Activated CD4-positive, alpha-beta T cell treated with anti-CD3 and anti-CD28 coated beads for 1 hour (primary cell): ENCODE measurements around the gene RNU1-4.
"Not testable (repeated sequence)": the region's sequence is repeated elsewhere in the genome, so short reads cannot be mapped to it uniquely, and the experiment has no call there.

Experiments
- DNase-seq: peaks from one replicate; pipeline ENCODE4 v3.0.0-alpha.2; 2020

The RNU1-4 gene

DNA sequence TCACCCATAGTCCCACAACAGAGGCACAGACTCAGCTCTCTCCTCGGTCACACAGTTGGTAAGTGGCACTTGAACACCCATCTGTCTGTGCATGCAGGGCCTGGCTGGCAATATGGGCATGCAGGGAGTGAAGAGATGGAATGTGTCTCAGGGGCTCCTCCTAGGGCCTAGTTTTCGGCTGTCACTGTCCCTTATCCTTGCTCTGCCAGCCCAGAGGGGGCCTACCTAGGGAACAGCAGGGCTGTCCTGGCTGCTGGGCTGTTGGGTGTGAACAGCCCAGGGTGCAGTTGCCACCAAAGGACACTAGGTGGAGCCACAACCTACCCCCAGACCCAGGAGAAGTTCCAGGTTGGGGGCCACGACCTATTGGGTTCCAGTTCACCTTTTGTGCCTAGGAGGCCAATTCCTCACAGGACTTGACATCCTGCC is 30.6 kb upstream of the RNU1-4 start:
- not testable (repeated sequence) for DNase-seq

DNA sequence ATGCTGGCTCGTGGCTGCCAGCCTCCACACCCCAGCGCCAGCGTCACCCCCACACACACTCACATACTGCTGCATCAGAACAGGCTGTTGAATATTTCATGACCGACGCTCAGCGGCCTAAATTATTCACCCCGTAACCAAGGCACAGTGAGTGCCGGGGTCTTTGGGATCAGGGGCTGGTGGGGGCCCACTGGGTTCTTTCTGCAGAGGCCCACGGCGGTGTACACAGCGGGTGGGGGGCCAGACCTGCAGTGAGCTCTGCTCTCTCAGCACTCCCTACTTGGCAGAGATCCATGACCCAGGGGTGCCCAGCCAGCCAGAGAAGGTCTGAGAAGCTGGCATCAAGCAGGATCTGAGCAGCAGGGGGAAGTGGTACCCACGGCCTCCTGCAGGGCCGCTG is 29.7 kb upstream of the RNU1-4 start:
- DNase-seq = not testable (repeated sequence)

DNA sequence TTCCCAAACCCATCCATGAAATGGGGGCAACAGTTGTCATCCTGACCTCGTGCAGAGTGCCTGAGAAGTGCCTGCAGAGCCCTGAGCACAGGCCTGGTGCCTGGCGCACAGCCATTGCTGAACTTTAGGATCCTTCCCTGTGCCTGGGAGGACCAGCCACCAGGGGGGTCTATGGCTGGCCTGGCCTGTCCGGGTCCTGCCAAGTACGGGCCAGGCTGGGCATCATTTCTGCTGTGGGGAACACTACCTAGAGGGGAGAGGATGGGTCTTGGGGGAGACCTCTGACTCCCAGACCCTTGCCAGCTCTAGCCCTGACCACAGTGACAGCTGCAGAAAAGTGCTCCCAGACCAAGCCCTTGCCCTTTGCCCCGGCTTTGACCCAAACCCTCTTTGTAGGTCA is 28.2 kb upstream of the RNU1-4 start:
- not testable (repeated sequence) for DNase-seq

DNA sequence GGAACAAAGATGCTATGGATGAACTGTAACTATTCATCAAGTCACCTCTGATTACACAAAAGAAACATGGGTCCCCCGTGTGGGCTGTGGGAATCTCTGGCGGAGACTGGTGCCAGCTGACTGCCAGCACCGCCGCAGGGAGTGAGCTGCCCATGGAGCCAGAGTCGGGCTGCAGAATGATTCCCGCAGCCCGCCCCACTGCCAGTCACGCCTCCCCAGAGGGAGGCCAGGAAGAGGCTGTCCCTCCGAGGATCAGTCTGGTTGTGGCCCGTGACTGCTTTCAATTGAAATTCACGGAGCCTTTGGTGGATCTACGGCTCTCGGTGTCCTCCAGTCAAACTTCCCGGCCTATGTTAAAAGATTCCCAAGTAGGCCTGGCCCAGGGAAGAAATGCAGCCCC is 27.7 kb upstream of the RNU1-4 start:
- not testable (repeated sequence) for DNase-seq

DNA sequence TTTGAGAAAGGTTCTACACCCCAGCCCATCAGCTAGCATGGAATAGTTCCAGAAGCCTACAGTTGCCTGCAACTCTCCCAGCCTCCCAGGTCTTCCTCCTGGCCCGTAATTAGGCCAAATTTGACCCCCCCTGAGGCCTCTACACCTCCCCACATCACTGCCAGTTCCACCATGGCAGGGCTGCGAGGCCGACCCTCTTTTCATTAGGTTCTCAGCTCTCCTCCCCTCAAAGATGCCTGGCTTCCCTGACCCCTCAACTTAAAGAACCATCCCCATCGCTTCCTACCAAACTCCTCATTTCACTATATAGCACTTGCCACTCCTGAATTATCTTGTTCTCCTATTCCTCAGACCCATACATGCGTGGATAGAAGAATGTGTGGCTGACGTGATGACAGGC is 27.3 kb upstream of the RNU1-4 start:
- DNase-seq = not testable (repeated sequence)

DNA sequence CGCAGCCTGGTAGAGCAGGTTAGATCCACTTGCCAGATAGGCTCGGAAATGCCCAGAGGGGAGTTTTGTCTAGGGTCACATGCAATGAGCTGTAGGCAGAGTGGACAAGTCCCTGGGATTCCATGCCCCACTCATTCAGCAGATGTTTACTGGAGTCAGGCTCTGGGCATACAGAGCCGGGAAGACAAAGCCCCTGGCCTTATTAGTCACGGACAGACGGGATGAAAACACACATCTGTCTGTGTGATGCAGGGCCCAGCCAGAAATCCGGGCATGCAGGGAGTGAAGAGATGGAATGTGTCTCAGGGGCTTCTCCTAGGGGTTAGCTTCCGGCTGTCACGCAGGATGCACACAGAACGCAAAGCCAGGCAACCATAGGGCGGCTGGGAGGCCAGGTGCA is 26.8 kb upstream of the RNU1-4 start:
- not testable (repeated sequence) for DNase-seq

DNA sequence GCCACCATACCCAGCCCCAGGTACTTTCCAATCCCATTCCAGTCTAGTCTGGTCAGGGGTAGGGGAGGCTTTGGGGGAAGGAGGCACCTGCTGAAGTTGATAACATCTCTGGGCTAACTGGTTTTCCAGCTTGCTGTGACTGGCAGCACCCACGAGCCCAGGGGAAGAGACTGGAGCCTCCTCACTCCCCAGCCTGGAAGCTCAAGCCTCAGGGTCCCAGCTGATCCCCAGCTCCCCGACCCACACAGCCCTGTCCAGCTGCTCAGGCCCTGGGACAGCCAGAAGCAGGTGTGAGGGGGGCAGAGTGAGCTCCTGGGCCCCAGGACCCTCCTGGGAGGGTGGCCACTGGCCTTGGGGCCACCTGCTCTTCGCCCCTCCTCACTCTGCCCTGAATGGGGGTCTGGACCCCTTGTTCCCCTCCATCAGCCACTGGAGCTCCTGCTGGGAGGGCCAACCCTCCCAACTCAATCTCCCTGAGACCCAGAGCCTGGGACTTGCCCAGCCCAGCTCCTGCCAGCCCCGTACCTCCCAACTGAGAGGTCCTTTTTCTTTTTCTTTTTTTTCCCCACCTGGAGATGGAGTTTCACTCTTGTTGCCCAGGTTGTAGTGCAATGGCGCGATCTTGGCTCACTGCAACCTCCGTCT is 23.5 kb upstream of the RNU1-4 start:
- DNase-seq = no peak

DNA sequence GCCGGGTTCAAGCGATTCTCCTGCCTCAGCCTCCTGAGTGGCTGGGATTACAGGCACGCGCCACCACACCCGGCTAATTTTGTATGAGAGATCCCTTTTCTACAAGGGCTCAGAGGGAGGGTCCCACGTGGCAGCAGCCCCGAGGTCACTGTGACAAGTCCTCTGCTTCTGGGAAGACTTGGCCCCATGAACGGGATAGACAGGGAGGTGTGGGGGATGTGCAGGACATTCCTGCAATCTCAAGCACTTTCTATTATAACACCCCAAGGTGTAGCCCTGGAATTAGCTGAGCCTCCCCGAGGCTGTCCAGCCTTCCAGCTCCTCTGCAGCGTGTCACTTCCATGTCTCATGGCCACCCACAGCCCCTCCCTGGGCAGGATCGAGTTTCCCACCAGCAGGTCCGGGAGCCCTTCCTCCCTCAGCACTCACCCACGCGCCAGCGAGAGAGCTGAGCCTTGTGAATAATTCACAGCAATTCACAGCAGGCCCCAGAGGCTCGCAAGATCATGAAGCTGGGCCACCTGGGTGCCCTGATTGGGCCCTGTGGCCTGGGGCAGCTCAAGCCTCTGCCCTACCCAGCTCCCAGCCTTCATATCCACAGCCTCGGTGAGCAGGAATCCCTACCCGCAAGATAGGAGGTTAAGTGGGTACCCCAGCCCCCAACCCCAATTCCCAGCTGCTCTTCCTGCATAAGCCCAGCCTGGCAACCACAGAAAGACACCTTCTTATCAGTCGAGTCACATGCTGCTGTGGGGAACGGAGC is 22.8 kb upstream of the RNU1-4 start:
- no peak for DNase-seq

DNA sequence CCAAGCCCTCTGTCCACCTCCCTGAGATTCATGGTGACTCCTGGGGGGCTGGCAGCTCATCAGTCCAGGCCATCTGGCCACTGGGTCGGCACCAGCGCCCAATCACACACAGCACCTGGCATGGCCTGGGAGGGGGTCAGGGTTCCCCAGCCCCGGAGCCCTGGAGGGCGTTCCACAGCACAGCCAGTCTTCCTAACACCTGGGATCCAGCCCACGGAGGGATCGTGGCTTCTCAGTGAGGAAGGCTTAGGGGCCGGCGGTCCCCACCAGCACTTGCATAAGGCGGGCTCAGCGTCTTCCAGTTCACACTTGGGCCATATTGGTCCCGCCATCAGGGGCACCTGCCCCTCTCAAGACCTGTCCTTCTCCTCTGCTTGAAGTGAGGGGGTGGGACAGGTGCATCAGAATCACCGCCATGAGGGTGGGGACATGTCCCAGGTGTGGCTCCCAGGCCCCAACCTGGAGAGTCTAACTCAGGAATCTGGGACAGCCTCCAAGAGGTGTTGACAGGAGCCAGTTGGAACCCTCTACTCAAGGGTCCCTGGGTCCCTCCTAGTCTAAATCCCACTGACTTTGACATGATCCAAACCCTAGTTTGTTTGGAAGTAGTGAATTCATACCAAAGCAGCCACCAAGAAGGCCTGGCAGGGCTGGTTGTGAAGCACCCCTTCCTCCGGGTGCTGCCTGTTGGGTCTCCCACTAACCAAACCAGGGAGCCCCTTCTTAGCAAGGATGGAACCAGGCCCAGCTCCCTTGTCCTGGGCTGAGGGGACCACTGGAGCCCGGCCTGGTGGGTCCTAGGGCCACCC is 22.0 kb upstream of the RNU1-4 start:
- not testable (repeated sequence) for DNase-seq

DNA sequence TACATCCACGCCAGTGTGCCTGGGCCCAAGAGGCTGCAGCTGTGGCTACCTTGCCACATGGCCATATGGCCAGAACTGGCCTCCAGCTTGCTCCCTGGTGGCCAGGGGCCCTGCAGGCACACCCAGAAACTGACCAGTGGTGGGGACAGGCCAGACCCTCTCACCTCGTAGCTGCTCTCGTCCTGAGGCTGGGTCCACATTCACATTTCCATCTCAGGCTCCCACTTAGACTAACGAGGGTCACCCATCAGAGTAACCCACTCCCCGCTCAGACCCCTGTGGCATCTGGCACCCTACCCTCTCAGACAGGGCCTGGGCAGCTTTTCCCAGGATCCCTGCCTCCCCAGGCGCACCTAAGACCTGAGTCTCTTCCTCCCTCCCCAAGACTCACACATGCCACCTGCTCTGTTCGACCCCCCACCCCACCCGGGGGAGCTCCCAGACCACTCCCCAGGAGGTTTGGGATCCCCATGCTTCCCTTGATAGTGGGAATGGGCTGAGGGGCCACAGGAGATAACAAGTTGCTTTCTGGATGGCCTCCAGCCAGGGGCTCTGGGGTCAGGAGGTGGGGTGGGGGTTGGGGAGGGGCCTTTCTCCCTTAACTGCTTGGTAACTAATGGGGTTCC is 21.3 kb upstream of the RNU1-4 start:
- DNase-seq = no peak

DNA sequence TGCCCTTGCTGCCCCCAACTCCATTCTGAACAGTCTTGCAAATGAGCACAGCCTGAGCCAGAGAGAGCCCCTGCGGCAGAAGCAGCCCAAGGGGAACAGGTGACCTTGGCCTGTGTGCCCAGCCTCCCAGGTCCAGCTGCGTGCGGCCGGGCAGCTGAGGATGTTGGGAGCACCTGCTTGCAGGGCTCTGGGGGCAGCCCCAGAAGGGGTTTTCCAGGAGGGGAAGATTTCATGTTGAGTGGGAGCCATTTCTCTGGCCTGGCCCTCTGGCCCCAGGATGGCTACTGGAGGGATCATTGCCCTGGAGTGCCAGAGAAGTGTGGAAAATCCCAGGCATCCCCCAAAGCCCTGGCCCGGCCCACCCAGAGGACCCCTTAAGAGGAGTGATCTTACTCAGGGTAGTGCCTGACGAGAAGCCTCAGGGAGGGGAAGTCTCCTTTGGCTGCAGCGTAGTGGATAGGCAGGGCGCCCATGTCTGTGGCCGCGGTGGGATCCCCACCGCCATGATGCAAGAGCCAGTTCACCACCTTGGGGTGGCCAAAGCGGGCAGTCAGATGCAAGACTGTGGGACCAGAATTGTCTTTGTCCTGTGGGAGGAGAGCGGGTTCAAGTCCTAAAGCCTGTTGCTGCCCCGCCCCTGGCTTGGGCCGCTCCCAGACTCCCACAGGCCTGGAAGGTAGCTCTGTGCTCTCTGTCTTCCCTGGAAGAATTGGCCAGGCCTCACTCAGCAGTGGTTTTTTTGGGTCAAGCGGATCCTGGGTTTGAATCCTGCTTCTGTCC is 20.6 kb upstream of the RNU1-4 start:
- DNase-seq = no peak

DNA sequence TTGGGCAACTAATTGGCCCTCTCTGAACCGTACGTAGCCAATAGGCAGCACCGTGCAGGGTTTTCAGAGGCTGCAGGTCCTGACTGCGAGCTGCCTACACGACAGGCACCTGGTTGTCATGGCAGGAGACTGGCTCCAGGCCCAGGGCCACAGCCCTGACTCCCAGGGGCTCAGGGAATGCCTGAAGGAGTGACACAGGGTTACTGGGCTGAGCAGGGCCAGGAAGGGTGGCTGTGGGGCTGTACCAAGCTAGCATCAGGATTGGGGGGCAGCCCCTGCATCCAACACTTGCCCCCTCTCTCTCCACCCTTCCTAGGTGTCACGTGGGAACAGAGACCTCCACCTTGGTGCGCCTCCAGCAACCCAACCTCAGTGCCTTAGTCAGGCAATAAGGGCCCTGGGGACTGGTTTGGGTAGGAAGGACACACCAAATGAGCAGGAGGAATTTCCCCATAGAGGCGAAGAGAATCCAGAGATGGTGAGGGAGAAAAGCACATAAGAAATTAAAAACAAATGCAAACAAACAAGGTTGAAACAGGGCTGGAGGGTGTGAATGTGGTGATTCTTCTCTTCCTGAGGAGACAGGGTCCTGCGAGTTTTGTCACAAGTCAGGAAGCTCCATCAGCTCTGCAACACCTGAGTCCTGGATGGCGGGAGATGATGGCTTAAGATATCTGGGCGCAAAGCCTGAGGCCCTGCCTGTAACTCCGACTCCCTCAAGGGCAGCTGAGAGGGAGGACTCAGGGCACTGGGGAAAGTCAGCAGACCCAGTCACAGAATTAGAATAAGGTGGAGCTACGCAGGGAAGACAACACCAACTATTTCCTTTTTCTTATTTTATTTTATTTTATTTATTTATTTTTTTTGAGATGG is 19.7 kb upstream of the RNU1-4 start:
- DNase-seq = no peak

DNA sequence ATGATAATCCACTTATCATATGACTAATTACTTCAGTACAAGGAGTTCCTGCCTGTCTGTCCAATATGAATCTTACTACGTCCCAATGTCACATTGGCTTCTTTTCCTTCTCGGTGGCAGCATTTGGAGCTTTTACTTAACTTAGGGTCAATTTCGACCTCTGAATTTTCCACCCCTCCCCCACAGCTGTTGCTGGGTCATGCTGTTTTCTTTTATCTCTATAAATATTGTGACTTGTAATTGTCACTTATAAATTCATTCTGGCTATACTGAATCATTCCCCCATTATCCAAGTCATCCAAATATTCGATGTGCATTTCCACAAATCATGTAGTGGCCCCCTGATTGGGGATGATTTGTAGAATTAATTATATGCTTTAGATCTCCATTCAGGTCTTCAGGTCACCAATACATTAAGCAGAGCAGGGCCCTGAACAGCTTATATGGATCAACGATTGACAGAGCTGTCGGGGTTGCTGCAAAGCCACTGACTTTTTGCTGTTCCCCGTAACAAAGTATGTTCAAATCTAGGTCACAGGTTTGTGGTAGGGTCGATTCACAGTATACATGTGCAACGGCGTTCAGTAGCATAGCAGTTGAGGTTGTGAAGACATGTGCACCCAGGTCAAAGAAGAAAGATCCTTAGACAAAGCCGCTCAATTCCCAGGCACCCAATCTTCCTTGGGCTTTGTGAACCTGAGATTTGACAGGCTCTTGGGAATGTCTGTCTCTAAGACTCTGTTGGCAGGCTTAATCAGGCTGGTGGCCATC is 18.3 kb upstream of the RNU1-4 start:
- no peak for DNase-seq

DNA sequence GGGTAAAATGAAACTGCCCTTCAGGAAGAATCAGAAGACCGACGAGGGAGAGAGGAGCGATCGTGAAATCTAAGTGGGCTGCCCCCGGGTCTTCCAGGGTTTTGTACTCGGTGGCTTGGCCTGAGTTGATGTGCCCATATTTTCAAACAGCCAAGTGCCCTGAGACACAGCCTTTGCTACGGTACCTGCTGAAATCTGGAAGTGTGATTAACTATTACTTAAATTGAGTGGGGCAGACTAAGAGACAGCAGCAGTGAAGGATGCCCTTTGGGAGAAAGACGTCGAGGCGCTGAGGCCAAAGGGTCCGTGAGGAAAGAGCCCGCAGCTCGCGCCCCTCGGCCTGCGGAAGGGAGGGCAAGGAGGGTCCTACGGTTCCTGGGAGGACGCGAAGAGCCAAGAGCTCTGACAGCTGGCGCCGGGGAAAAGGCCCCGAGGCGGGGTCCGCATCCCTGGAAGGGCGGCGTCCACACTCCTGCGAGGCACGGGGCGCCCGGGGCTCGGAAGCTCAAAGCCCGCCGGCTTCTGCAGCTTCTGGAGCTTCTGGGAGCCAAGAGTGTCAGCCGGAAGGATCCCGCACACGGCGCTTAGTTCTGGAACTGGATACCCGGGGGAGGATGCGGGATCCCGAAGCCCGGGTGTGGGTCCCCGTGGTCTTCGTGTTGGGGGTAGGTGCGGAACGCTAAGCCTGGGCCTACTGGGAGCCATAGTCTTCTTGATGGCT is 15.4 kb upstream of the RNU1-4 start:
- DNase-seq = no peak

DNA sequence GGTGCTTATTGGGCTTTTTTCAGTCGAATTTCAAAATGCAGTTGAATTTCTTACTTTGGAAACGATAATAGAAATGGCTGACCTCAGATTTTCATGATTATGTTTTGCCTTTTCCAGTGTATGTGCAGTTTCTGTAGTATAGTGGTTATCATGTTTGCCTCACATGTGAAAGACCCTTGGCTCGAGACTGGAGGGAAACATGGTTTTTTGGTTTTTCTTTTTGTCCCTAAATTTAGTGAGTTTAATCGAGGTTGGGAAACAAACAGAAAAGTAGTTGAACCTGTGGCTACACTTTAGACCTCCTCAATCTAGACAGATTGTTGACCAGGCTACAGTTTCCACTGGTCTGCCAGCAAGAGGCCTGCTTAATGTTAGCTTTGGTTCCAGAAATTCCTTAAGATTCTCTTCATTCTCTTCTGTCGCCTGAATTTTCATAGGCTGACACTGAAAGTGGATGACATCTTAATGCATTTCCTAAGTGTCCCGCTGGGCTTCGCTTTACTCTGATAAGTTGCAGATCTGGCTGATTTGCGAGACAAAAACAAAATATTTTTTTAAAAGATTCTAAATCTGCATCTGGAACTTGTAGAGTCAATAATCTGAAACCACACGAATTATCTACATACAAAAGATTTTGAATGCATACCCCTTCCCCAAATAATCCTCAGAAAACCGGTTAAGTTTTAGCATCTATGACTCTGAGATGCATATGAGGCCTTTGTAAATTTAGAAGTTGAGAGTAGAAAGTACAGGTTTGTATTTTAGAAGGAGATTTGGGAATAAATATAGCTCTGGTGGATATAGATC is 14.7 kb upstream of the RNU1-4 start:
- not testable (repeated sequence) for DNase-seq

DNA sequence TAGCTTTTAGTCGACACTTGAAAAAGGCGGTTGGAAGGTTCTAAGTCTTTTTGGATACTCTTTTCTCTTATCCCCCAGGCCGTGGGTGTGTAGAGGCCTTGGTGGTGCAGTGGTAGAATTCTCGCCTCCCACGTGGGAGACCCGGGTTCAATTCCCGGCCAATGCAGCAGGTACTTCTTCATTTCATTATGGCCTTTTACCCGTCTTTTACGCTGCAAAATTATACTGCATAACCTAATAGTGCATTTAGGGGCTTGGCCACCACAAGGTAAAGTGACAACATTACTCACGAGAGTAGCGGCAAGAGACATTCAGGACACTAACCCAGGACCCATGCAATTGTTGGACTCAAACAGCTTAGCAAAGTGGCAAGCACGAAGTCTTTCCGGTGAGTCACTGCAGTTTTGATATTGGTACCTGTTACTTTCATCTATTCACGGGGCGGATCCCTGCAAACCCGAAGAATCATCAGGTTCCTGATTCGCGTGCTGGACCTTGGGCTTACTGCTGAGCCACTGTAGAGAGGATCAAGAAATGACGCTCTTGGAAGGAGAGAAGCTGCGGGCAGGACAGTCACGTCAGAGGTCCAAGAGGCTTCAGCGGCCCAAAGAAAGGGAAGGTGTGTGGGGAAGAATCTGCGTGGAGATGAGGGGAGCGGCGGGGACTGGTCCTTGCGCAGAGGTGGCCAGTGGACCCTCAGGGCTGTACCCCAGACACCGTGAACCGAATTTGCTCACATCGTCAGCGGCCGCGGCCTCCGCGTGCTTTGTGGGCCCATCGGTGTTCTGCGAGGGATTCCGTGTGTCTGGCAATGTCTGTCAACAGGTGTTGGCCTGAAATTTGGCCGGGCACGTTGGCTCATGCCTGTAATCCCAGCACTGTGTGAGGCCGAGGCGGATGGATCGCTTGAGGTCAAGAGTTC is 12.9 kb upstream of the RNU1-4 start:
- no peak for DNase-seq

DNA sequence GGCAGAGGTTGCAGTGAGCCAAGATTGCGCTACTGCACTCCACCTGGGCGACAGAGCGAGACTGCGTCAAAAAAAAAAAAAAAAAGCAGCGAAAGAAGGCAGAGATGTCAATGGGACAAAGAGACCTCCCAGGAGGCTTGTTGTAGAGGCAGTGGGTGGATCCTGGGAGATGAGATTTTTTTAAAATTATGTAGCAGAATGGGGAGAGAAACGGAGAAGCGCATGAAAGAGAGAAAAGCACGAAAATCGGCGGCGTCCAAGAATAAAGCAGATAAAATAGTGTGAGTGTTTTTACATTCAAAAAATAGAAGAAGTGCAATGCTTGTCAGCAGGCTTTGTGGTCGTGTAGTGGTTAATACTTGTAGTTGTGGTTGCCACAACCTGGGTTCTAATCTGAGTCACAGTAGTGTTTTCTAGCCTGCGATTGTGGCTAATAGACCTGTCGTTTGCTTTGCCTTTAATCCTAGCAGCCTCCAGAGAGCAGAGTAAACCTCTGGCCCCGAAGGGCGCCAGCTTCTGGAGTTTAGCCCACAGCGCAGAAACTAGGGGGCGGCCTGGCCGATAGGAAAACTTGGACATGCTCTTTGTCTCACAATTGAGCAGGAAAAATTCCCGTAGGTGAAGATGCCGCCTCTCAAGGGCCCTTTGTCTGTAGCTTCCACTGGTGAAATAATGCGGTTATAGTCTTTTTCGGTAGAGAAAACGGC is 11.9 kb upstream of the RNU1-4 start:
- not testable (repeated sequence) for DNase-seq
